Measurements from ENCODE around the gene CRPPA.

DNA sequence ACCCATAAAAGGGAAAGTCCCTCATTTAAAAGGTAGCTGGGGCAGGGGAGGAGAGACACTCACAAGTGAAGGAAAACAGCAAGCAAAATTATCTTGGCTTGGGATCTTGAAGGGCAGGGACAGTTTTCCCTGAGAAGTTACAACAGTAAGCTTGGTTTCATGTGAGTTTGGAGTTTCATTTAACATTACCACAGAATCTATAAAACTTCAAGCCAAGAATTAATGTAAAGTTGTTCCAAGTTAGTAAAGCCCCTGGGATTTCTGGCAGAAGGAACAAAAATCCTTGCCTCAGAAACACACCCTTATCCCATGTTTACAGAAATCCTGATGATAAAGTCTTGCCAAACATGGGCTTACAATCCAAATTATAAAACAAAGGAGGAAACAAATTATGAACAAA, 19.2 kb downstream of the CRPPA start:
- TF ChIP-seq CTCF (IDR thresholded peaks at IDR 0.05) (no peak), EZH2phosphoT487 (IDR thresholded peaks at IDR 0.05) (no peak), EZH2 (IDR thresholded peaks at IDR 0.05) (no peak)
